ENCODE measurements around the gene ZFAND3.

- no peak for TF ChIP-seq CTCF (IDR thresholded peaks at IDR 0.05)
- no peak for TF ChIP-seq POLR2A (IDR thresholded peaks at IDR 0.05)
Measured at GRCh38 chr6:38173909-38174308, 354.4 kb downstream of the ZFAND3 start.
